NCI-H510A (cell line): ENCODE measurements around the gene IQGAP2.
"Not testable (repeated sequence)": the region's sequence is repeated elsewhere in the genome, so short reads cannot be mapped to it uniquely, and the experiment has no call there.

Experiments used
- DNase-seq: peaks from one replicate; lab custom pipeline; 2025; lab: John Stamatoyannopoulos, UW

The IQGAP2 gene

DNA sequence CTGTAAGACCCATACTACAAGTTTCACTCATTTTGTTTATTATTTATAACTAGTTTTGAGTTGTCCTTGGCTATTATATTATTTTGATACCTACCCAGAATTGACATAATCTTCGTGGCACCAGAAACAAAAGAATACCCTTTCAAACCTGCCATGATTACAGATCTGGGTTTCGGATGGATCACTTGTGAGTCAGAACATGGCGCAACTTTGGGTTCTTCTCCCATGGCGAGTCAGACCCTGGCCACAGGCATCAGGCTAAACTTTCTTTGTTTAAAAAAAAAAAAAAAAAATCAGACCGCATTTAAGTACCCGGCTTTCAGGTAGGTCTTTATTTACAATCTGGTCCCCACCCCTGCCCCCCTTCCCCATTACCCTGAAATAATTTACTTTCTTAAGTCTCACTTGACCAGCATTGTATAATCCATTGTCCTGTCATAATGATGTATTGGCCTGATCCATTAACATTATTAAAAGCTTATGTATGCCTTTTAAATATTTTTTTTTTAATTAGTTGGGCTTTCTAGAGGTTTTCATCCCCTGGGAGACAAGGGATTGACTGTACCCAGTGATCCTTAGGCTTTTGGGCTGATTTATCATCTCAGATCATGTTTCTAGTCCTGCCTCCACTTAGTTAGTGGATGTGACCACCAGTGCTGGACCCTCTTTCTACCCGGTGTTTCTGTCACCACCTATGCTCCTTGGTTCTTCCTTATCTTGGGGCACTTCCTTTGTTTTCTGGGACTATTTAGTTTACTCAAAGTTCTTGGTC is 176.3 kb downstream of the IQGAP2 start:
- no peak for DNase-seq

DNA sequence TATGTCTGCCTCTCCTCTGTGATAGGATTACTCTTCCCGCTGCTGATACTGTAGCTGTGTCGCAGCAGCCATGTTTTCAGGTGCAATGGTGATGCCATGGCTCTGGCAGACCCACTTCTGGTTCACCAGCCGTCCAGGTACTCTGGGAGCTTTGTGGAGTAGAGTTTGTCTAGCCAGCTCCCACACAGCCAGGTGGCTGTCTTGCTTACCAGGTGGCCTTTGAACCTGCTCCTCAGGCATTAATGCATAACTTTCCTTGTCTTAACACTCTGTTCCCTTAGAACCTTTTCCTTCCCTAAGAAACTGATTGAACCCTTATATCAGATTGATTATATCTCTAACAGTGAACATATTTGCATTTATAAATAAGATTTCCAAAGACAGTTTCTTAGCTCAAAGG is 177.9 kb downstream of the IQGAP2 start:
- no peak for DNase-seq

DNA sequence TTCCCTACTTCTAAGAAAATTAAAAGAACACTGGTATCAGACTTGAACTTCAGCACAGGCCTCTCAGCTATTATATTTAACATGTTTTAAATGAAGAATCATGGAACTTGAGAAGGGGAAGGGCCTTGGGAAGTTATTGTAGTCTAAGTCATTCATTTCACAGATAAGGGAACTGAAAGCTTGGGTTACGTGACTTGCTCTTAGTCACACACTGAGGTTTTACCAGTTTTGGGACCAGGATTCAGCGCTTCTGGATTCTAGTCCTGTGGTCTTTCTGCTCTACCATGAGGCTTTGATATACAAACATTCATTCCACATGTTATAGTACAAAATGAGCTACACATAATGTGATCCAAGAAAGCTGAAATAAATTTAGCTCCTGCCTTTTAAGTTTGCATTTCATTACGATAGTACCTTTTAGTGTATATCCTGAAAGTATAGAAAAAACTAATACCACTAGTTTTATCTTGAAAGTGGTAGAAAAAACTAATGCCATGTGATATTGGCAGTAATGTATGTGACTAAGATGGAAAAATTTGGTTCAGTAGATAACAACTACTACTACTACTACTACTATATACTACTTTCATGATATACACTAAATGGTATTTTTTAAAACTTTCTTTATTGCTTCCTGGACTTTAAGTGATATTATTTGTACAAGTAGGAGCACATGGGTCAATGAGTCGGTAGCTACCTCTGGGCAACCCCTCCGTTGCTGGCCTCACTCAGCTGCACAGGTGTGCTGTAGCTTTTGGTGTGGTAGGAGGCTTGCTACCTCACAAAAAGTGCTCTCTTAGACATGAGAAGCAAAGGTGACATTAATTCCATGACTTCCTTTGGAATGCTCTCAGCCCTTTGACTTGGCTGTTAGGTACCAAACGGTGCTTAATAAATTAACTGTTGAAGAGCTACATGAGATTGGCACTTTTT is 179.4 kb downstream of the IQGAP2 start:
- no peak for DNase-seq

DNA sequence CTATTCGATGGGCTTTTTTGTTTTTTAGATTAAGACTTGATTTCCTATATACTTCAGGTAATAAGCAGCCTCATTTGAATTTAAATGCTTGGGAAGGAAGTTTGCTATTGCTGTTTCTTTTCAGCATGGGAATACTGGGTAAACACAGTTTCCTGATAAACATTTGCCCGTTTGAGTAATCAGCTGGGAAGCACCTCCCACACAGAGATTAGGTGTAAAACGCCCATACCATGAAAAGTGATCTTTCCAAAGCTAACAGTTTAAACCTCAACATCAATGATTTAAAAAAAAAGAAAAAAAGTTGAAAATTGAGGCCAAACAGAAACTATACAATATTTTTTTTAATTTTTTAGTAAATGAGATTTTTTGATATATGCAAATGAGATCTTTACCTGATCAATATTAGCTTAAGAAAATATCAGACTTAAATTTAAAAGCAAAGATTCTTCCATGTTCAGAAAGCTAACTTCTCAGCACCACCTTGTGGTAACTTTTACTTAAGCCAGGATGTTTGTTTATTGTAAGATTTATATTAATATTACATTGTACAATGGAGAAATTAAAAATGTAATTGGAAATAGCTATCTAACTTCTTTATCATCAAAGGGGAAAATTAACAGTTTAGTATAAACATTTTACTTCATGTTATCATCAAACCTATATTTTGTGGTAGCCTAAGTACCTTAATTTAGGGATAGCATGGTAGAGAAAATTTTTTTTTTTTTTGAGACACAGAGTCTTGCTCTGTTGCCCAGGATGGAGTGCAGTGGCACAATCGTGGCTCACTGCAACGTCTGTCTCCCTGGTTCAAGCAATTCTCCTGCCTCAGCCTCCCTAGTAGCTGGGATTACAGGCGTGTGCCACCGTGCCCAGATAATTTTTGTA is 180.3 kb downstream of the IQGAP2 start:
- DNase-seq, result no peak

DNA sequence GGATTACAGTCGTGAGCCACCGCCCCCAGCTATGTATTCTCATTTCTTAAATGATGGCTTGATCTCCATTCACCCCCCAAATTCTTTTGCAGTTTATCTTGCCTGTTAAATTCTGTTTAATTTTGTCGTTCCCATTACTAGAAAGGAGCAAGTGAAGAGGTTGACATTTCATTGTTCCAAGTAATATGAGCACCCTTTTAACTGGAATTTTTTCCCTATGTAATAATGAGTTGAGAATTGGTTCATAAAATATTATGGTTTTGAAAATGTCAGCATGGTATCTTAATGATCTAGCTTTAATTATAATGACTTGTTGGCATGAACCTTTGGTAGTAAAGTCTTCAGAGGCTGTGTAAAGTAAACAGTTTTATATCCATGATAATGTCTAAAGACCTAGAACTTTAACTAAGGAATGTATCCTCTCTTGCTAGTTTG is 182.7 kb downstream of the IQGAP2 start:
- no peak for DNase-seq

DNA sequence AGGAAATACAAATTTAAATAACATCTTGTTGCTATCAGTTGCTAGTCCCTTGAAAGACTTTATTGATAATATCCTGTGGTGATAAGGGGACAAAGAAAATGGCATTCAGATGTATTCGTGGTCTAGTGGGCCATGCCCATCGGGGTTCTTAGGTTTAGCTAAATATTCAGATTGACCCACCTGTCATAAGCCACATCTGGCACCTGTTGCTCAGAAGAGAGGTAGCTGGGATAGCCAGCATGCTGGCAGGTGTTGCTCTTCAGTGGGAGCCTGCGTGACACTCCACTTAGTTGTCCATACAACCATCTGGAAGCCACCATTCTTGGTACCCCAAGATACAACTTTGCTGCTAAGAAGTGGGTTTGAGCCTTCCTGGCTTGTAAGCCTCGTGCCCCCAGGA is 183.4 kb downstream of the IQGAP2 start:
- no peak for DNase-seq

DNA sequence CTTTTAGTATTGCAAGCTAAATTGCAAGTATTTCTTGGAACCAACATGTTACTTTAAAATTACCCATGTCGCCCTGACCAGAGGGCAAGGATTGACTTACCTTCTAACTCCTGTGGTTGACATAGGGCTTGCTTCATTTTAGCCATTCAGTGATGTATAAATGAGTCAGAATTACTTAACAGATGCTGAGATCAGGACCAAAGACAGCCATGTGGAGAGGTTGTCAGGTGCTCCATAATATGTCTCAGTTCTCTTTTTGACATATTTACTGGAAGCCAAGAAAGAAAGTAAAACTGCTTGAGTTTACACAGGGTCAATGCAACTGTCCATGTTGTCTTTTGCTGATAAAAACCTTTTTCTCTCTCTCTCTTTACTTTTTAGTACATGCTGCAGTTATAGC is 186.9 kb downstream of the IQGAP2 start:
- DNase-seq, result no peak

DNA sequence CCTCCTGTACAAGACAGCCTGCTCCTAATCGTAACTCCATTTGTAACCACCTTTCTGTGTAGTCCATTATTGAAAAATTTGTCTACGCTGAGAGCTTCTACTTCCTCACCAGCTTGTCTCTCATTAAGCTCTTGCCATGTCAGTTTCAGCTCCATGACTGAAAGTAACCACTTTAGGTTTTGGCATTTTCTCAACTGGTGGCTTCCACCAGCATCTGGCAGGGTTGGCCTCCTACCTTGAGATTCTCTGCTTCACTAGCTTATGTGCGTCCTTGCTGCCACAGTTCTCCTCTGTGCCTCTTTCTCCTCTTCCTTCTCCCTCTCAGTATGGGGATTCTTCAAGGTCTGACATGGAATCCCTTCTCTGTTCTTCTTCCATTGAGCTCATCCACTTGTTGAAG is 188.3 kb downstream of the IQGAP2 start:
- no peak for DNase-seq

DNA sequence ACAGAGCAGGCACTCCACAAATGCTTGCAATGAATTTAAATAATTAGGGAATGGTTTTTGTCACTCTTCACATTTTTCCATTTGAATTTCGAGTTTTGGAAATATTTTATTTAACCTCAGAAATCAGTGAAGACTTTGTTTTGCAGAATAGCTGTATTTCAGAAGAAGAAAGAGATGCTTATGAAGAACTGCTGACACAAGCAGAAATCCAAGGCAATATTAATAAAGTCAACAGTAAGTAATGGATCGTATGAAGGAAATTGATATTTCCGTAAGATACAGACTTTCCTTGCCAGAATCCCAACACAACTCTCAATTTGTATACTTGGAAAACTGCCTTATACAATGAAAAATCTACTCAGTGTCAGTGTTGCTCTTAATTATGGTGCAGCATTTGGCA is 189.6 kb downstream of the IQGAP2 start:
- no peak for DNase-seq

DNA sequence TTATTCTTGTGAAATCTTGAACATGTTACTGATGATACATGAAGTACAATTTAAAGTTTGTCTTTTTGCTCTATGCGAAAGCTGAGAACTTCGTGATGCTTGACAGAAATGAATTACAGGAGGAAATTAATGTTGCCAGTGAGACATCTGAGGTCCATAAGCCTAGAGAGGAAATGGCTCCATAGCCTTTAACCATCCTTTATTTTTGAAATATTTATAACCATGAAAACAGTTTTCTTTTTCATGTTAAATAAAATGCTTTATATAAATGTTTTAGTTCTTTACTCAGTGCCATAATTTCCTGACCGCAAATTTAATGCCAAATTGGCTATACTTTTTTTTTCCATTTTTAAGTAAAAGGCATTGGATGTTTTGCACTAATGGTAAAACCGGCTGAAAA is 191.0 kb downstream of the IQGAP2 start:
- no peak for DNase-seq

DNA sequence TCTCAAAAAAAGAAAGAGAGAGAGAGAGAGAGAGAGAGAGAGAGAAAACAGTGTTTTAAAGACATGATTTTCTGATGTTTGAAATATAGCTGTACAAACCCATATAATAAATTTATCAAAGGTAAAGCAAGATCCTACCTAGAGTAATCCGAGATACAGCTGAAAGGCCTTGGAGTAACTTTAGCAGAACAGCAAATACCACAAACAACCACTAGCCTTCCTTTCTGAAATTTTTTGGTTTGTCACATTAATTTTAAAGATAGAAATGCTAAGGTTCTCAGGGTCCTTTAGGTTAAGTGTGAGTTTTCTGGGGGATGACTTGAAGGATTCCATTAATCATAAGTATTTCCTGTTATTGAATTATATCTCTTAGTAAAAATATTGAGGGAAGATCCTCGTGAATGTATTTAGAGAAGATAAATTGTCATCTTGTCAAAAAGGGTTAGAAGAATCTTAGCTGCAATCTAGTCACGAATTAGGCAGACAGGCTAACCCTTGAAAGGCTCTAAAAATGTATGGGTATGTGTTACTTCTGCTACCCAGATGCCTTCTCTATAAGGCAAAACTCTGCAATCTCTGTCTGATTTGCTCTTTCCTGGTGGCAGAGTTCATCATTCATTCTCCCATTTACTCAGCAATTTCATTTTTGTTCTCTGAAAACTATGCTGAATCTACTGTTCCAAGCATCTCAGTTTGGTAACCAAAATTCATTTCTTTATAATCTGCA is 192.8 kb downstream of the IQGAP2 start:
- no peak for DNase-seq

DNA sequence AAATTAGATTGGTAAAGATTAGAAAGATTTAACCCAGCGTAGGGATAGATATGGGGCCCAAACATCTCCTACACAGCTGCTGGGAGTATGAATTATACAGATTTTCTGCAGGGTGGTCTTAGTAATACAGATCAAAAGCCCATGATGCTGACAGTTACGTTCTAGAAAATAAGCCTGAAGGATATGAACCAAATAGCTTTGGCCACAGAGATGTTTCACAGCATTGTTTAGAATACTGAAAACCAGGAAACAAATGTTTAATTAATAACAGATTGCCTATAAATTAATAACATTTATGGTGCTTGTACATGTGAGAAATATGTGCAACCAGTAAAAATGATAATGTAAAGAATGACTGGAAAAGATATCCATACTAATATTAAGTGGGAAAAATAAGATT is 195.4 kb downstream of the IQGAP2 start:
- DNase-seq, result no peak

DNA sequence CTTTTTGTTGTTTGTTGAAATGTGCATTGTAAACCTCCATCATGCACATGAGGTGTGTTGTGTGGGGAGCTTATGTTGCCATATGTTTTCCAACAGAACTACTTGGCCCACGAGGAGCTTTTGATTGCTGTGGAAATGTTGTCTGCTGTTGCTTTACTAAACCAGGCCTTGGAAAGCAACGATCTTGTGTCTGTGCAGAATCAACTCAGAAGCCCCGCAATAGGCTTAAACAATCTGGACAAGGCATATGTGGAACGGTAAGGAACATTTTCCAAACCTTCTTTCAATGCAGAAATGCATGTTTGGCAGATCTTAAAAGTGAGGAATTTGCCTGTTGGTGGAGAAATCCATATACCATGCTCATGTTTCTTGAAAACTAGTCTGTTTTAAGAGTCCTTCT is 197.6 kb downstream of the IQGAP2 start:
- DNase-seq, result no peak

DNA sequence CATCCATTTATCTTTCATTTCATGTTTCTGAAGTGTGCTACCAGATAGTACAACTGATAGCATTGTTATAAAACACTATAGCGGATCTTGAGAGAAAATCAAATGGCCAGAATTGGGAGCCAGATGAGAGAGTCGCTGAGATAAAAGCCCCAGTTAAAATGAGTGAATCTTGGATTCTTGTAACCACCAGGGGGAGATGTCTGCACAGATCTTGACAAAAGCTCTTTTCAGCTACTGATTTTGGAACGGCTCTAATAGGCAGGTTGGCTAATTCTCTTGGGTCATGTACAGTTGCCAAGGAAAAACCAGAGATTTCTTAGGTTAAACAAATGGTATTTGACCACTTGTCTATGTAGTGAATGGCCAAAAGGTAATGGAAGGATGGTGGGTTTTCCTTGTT is 198.4 kb downstream of the IQGAP2 start:
- no peak for DNase-seq

DNA sequence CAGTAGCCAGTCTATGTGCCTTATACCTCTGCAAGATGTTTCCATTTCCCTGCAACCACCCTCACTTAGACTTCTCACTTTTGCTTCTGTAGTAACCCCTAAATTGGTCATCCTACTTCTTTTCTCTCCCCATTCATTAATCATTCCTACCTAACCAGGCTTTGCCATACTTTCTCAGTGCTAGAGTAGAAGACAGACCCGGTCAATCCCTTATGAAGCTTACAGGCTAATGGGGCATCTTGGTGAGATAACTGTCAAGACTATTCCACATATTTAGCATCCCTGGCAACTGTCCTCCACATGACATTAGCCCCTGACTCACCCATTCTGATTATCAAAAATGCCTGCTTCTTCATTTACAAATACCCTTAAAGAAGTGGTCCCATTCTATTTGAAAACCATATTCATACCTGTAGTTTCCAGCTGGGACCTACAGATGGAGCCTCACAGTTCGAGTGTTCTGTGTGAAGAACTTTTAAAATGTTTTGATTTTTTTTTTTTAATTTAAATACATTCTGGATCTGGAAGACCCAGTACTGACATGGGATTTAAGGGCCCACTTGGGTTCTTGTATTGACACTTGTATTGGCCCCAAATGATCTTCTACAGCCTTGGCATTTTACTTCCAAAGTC is 199.1 kb downstream of the IQGAP2 start:
- DNase-seq, result no peak

DNA sequence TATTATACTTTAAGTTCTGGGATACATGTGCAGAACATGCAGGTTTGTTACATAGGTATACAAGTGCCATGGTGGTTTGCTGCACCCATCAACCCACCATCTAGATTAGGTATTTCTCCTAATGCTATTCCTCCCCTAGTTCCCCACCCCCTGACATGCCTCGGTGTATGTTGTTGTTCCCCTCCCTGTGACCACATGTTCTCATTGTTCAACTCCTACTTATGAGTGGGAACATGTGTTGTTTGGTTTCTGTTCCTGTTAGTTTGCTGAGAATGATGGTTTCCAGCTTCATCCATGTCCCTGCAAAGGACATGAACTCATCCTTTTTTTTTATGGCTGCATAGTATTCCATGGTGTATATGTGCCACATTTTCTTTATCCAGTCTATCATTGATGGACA is 200.9 kb downstream of the IQGAP2 start:
- not testable (repeated sequence) for DNase-seq

DNA sequence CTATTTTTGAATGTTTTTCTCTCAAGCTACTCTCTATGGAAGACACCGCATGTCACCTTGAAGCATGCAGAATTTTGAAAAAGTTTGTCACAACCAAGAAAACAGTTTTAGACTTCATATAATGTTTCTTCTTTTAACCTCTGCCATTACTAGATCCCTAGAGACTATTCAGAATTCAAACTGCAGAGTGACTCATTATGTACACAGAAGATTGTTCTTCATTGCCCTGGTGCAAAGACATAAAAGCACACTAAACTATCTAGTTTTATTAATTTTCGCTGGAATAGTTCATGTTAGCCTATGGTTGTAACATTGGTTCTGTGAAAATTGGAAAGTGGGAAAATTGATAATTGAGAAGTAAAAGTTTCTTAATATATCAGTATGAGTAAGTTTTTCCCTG is 201.8 kb downstream of the IQGAP2 start:
- no peak for DNase-seq

DNA sequence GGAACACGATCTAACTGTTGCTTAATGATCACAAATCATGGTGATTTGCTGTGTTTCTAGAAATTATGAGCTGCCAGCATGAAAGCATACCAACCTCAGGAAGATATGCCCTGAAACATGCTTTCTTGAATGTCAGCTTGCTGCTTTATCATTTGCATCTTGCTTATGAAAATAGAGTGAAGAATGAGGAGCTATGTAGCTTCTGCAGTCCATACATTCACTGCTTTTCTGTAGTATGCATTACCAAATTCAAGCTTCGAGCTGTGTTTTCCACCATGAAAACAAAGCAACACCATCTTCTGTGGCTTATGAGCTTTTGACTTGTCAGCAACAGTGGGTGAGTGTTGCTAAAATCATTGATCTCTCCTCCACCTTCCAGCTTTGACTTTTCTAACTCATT is 203.6 kb downstream of the IQGAP2 start:
- no peak for DNase-seq

DNA sequence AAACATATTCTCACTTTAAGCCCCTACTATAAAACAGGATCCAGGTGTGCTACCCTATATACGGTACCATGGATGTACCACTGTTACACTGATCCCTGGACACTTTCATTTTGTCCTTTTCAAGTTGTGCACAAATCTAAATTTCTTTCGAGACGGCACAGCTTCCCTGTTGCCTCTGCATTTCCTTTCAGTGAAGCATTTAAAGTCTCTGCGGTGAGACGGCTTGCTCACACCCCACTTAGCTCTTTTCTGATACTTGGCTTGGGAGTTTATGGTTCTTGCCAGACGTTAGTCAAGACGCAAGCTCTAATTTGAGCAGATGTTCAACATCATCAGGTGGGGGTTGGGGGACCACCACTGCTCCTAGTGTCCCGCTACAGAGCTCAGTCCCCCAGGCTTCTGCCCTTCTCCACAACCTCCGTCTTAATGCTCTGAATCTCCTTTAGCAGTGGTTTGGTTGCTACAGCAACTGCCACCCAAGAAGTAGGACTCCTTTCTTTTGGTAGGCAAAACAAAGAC is 204.3 kb downstream of the IQGAP2 start:
- no peak for DNase-seq

DNA sequence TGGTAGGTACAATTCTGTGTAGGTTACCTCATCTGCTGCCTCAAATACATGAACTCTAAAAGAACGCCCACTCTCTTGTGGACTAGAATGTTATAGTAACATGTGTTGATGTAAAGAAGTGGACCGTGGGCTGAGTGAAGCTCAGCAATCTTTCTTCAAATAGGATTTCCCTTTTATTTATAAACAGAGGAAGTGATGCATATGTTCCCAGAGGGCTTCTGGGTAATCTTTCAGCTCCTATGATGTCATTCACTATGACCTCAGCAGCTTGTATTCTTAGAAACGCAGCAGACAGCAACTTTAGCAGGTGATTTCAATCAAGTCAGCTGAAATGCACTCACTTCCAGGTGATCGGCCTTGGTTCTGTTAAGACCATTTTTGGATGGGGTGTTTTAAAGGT is 205.7 kb downstream of the IQGAP2 start:
- DNase-seq, result no peak

DNA sequence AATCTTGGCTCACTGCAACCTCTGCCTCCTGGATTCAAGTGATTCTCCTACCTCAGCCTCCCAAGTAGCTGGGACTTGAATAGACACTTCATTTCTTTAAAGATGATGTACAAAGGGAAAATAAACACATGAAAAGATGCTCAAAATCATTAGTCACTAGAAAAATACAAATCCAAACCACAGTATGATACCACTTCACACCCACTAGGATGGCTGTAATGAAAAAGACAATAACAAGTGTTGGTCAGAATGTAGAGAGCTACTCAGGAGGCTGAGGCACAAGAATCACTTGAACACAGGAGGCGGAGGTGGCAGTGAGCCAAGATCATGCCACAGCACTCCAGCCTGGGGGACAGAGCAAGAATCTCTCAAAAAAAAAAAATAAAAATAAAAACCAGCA is 207.1 kb downstream of the IQGAP2 start:
- no peak for DNase-seq
